Thyroid gland (tissue), 4 donors: Measurements from ENCODE around the gene PBXIP1. TPM values are rescaled to one million over a fixed set of nuclear protein-coding genes. Genes with fewer than 3 reads are reported as not detected.
A peak's percentile ranks its signal among the peaks of the same experiment; 100 is the strongest.

Experiments used
- DNase-seq, 2 donors: peaks; one replicate each; pipeline ENCODE4 v3.0.0-alpha.2; 2019
- H3K27ac ChIP-seq, 3 donors: fragments of 200-600 bp; sonication (generic); 1 replicate in 2 of 3; 2 replicates in 1 of 3; pipeline ENCODE4 v1.5.1; 2016 to 2019; ENCODE audit warnings: mild to moderate bottlenecking in 1 of 3, moderate library complexity in 1 of 3
- H3K27me3 ChIP-seq: fragments of 200-600 bp; sonication (generic); one replicate; pipeline ENCODE4 v1.5.1; 2019
- H3K36me3 ChIP-seq, 2 donors: fragments of 200-600 bp; sonication (generic); one replicate each; pipeline ENCODE4 v1.5.1; 2016 to 2019
- H3K4me1 ChIP-seq, 2 donors: fragments of 200-600 bp; sonication (generic); one replicate each; pipeline ENCODE4 v1.5.1; 2017 to 2019
- H3K4me3 ChIP-seq, 3 donors: fragments of 200-600 bp; sonication (generic); replicated peaks in 1 of 3; 1 replicate in 2 of 3; 2 replicates in 1 of 3; pipeline ENCODE4 v1.5.1; 2016; ENCODE audit warnings: mild to moderate bottlenecking in 1 of 3
- H3K9me3 ChIP-seq: fragments of 200-600 bp; sonication (generic); one replicate; pipeline ENCODE4 v1.5.1; 2017
- CTCF ChIP-seq, 6 experiments: fragments of 200-600 bp in 3 of 6; fragments of 450-650 bp in 3 of 6; sonication (generic) in 3 of 6; IDR thresholded peaks; one replicate each; pipeline ENCODE4 v1.5.1; 2016 to 2019; ENCODE audit warnings: antibody characterized with exemption in 6 of 6, mild to moderate bottlenecking in 2 of 6, inconsistent platforms in 1 of 6, moderate library complexity in 1 of 6
- POLR2A ChIP-seq, 2 donors: fragments of 450-650 bp; IDR thresholded peaks; one replicate each; pipeline ENCODE4 v1.6.1; 2017; ENCODE audit warnings: antibody characterized with exemption in 2 of 2, mild to moderate bottlenecking in 2 of 2, moderate library complexity in 1 of 2
- WGBS, 2 donors: methylation state at CpG; one replicate each; pipeline ENCODE4 v1.1.5; 2017; 5-methylcytosine and 5-hydroxymethylcytosine counted together
- intact Hi-C: fragments of 100-400 bp; cut with DNase I; formaldehyde crosslinking; loops from one replicate; pipeline ENCODE4 v1.15.1; 2023
- total RNA-seq, 4 donors: library from RNA; depleted of rRNA; stranded (reverse); fragments of >200 nt; gene quantifications; one replicate each; pipeline ENCODE4 v1.2.3, GENCODE V29; 2016

The PBXIP1 gene
- total RNA-seq, 4 donors from 2014 or later, result 139 to 205 (median 181) TPM

- Histone ChIP-seq H3K9me3 (no peaks in the 10 kb centered on the region), H3K4me3 (no peak overlapping the region), H3K27me3 (no peaks in the 10 kb centered on the region), H3K36me3 (peaks cover 0 to 4% of the 10 kb centered on the region in 2 donors), H3K4me1 (peaks cover 15 to 61% of the 10 kb centered on the region in 2 donors), H3K27ac (peak overlapping the region; percentile 53 to 98 (median 85))
- intact Hi-C loops, result no loop called here
- WGBS, 2 donors, result 49 to 51% methylated on average over 7 to 8 of the region's 9 CpGs
- no peak for TF ChIP-seq POLR2A (IDR thresholded peaks at IDR 0.05)
- TF ChIP-seq CTCF (IDR thresholded peaks at IDR 0.05), result no peak
- peak in 1 of 2 donors; percentile 50 for DNase-seq
These were observed 11.3 kb downstream of the PBXIP1 start for GRCh38 chr1:154944401-154945159.

GRCh38 chr1:154943649-154944400, 12.1 kb downstream of the PBXIP1 start:
- peak; percentile 38 to 41 for DNase-seq
- no peaks in the 10 kb centered on the region for H3K27me3 ChIP-seq
- no peak overlapping the region for H3K4me3 ChIP-seq
- intact Hi-C loops, result no loop called here
- H3K4me1 ChIP-seq, result peaks cover 15 to 61% of the 10 kb centered on the region in 2 donors
- peak overlapping the region; percentile 53 to 98 (median 85) for H3K27ac ChIP-seq
- TF ChIP-seq CTCF (IDR thresholded peaks at IDR 0.05), result peak in 5 of 6 experiments; percentile 52 to 70 (median 63)
- no peak for TF ChIP-seq POLR2A (IDR thresholded peaks at IDR 0.05)
- H3K9me3 ChIP-seq, result no peaks in the 10 kb centered on the region
- peaks cover 0 to 4% of the 10 kb centered on the region in 2 donors for H3K36me3 ChIP-seq
- WGBS, 2 donors, result 56 to 60% methylated on average over 6 of the region's 6 CpGs

- Histone ChIP-seq H3K27me3 (no peaks in the 10 kb centered on the region), H3K36me3 (no peaks in the 10 kb centered on the region), H3K4me3 (no peak overlapping the region), H3K27ac (peak overlapping the region; percentile 85 to 98 (median 90)), H3K4me1 (peaks cover 22 to 73% of the 10 kb centered on the region in 2 donors), H3K9me3 (no peaks in the 10 kb centered on the region)
- intact Hi-C loops, result no loop called here
- no peak for TF ChIP-seq POLR2A (IDR thresholded peaks at IDR 0.05)
- TF ChIP-seq CTCF (IDR thresholded peaks at IDR 0.05), result no peak
- 51 to 73% methylated on average over 5 of the region's 5 CpGs for WGBS, 2 donors
- DNase-seq, result peak; percentile 86 to 87
These were observed 14.4 kb downstream of the PBXIP1 start for GRCh38 chr1:154941333-154942013.

- intact Hi-C loops, result no loop called here
- H3K36me3 ChIP-seq, result no peaks in the 10 kb centered on the region
- TF ChIP-seq POLR2A (IDR thresholded peaks at IDR 0.05) (no peak), CTCF (IDR thresholded peaks at IDR 0.05) (no peak)
- peak overlapping the region; percentile 85 to 98 (median 90) for H3K27ac ChIP-seq
- H3K4me3 ChIP-seq, result no peak overlapping the region
- no peak for DNase-seq
- H3K9me3 ChIP-seq, result no peaks in the 10 kb centered on the region
- 82 to 83% methylated on average over 8 of the region's 8 CpGs for WGBS, 2 donors
- H3K27me3 ChIP-seq, result no peaks in the 10 kb centered on the region
- peaks cover 26 to 72% of the 10 kb centered on the region in 2 donors for H3K4me1 ChIP-seq
These were observed 15.2 kb downstream of the PBXIP1 start for GRCh38 chr1:154940651-154941194.
